Nucleus accumbens (tissue), 56 donors: Measurements from ENCODE around the gene MACROD2.
"Not testable (repeated sequence)": the region's sequence is repeated elsewhere in the genome, so short reads cannot be mapped to it uniquely, and the experiment has no call there.

Source experiments
- DNase-seq, 56 donors: peaks; one replicate each; lab custom pipeline; 2025; lab: John Stamatoyannopoulos, UW

The MACROD2 gene

GRCh38 chr20:14178528-14178927 is 183.2 kb downstream of the MACROD2 start:
- DNase-seq, result no peak

GRCh38 chr20:14178952-14179351 is 183.6 kb downstream of the MACROD2 start:
- no peak for DNase-seq

GRCh38 chr20:14189794-14190402 is 194.6 kb downstream of the MACROD2 start:
- DNase-seq, result no peak

GRCh38 chr20:14191559-14191958 is 196.2 kb downstream of the MACROD2 start:
- no peak for DNase-seq

GRCh38 chr20:14193443-14193842 is 198.1 kb downstream of the MACROD2 start:
- DNase-seq, result no peak

DNA sequence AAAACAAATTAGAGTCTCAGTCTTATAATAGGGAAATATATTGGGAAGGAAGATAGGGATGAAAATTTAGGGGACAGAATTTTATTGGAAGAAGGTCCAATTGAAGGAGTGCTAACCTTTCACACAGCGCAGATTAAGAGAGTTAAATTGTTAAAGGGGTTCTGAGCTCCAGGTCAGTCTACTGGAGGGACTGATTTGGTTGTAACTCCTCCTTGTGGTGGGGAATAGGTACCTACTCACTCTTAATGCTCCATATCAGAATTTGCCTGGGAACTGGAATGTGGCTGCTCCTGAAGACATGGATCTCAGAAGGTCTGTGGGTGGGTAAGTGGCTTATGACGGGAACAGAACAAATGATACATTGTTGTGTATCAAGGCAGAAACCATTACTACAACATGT is 198.6 kb downstream of the MACROD2 start:
- no peak for DNase-seq

- DNase-seq, result no peak
Observed at GRCh38 chr20:14197097-14197496, 201.8 kb downstream of the MACROD2 start.

DNA sequence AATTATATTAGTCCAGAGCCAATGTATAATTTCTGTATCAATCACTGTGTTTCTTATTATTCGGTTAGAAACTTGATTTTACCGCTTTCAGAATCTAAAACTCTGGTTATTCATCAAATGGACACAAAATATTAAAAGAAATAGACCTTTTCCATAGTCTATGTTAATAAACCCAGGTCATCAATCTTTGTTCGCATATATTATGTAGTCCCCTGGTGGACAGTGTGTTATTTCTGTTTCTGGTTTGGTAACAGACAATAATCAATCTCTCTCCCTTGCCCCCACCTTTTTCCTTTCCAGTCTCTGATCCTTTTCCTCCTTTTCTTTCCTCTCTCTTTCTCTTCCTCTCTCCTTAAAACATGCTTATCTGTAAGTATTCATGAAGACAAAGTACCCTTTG is 203.1 kb downstream of the MACROD2 start:
- no peak for DNase-seq

- peak in 1 of 56 donors; percentile 9 for DNase-seq
Observed at GRCh38 chr20:14199111-14199510, 203.8 kb downstream of the MACROD2 start.

DNA sequence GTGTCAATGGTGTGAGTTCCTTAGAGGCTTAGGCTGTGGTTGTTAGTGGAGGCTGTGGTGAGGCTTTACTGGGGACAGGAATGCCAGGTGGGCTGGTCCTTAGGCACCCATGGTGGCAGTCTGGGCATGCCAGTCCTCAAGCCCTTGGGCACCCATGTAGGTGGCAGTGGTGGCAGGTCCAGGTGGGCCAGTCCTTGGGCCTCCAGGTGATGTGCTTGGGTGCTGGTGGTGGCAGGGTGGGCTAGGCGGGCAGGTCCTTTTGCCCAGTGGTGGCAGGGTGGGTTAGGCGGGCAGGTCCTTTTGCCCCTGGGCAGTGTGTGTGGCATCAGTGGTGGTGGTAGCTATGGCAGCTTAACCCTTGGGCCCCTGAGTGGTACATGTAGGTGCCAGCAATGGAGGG is 208.3 kb downstream of the MACROD2 start:
- no peak for DNase-seq

GRCh38 chr20:14207591-14207990 is 212.3 kb downstream of the MACROD2 start:
- no peak for DNase-seq

- DNase-seq, result no peak
Observed at GRCh38 chr20:14208956-14209355, 213.6 kb downstream of the MACROD2 start.

GRCh38 chr20:14210146-14210545 is 214.8 kb downstream of the MACROD2 start:
- no peak for DNase-seq

DNA sequence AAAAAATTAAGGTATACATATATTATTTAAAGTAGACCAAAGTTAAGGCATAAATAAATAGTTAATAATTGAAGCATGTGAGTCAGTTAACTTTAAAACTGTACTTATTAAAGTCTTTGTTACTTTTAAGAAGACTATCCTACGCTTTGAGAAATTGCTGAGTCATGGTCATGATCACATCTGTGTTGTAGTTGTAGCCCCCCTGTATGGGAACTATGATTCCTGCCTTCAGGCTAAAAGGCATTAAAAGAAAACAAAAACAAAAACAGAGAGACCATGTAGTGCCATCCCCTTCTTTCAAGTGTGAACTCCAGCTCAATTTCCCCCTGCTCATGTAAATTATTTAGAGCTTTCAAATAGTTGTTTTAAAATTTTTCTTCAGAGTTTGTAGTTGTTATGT is 218.7 kb downstream of the MACROD2 start:
- no peak for DNase-seq

GRCh38 chr20:14215880-14216279 is 220.6 kb downstream of the MACROD2 start:
- DNase-seq, result not testable (repeated sequence)

- DNase-seq, result no peak
Observed at GRCh38 chr20:14219801-14220461, 224.6 kb downstream of the MACROD2 start.

DNA sequence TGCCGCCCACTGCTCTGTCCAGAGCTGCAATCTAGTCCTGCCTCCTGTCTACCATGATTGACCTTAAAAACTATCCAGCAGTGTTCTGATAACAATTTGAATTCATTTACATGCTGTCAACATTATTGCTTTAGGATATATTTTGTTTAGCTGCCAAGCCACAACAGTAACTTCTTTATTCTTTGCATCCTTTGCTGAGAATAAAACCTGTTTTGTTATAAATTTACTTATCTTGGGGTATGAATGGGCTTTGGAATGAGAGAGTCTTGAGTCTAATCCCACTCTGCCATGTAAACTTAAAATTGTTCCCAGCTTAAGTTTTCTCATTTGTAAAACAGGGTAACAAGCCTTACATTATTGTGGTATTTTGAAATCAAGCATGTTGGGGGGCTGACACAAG is 225.7 kb downstream of the MACROD2 start:
- no peak for DNase-seq

- no peak for DNase-seq
Observed at GRCh38 chr20:14223806-14224205, 228.5 kb downstream of the MACROD2 start.

DNA sequence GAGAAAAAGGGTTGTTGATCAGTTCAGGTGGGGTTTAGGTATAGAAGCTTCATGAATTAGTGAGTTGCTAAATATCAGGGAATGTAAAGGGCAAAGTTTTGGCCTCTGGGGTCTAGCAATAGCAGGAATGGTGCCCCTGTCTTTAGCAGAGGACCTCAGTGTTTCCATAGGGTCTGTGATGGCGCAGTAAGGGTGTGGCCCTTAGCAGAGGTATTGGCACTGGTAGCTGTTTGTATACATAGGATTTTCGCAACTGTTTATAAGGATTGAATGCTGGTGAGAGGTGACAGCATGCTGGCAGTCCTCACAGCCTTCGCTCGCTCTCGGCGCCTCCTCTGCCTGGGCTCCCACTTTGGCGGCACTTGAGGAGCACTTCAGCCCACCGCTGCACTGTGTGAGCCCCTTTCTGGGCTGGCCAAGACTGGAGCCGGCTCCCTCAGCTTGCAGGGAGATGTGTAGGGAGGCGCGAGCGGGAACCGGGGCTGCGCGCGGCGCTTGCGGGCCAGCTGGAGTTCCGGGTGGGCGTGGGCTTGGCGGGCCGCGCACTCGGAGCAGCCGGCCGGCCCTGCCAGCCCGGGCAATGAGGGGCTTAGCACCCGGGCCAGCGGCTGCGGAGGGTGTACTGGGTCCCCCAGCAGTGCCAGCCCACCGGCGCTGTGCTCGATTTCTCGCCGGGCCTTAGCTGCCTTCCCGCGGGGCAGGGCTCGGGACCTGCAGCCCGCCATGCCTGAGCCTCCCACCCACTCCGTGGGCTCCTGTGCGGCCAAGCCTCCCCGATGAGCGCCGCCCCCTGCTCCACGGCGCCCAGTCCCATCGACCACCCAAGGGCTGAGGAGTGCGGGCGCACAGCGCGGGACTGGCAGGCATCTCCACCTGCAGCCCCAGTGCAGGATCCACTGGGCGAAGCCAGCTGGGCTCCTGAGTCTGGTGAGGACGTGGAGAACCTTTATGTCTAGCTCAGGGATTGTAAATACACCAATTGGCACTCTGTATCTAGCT is 231.0 kb downstream of the MACROD2 start:
- DNase-seq, result not testable (repeated sequence)

DNA sequence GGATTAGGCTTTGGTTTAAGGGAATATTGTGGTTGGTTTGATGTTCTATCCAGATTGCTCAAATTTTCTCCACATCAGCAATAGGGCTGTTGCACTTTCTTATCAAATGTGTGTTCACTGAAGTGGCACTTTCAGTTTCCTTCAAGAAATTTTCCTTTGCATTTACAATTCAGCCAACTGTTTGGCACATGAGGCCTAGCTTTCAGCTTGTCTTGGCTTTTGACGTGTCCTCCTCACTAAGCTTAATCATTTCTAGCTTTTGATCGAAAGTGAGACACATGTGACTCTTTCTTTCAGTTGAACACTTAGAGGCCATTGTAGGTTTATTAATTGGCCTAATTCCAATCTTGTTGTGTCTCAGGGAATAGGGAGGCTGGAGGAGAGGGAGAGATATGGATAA is 237.3 kb downstream of the MACROD2 start:
- DNase-seq, result no peak

DNA sequence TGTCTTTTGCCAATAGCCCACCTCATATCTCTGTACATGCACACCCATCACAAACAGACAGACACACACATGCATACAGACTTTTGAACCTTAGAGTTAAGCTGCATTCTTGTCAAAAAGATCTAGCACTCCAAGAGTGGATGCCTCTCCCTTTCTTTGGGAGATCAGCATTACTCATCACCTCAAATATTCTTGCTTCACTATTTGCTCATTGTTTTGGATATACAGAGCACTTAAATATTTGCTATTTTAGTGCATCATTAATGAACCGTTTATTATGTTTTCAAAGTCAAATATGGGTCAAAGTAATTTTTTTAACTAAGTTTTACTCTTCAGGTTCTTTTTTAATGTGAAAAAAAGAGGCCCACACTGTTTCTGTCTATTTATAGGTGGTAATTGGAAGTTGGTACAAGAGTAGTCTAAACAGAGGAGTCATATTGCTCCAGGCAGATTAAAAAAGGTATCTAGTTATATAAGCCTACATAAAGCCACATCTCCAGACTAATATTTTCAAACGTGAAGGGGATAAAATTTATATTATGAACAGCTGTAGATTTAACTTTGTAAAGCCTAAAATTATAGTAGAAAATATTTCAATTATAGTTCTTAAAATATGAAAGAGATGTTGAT is 239.5 kb downstream of the MACROD2 start:
- no peak for DNase-seq
